Neural cell (in vitro differentiated cells): Measurements from ENCODE around the gene LCE1E. TPM values are rescaled to one million over a fixed set of nuclear protein-coding genes. Genes with fewer than 3 reads are reported as not detected.

ENCODE experiments used
- H2AFZ ChIP-seq: fragments of 200-600, 300-800 bp; sonication (generic), shearing (Covaris generic); 2 replicates; pipeline ENCODE4 v1.6.0; 2014; ENCODE audit warnings: low read depth, mild to moderate bottlenecking, antibody characterized with exemption, low read length, moderate library complexity
- H3F3A ChIP-seq: fragments of 200-600 bp; shearing (Covaris generic); 2 replicates; pipeline ENCODE4 v1.6.1; 2016; ENCODE audit warnings: mild to moderate bottlenecking, moderate library complexity, mixed read lengths, antibody characterized with exemption, low read length; ENCODE audit not compliant: insufficient read depth, poor library complexity, severe bottlenecking
- H3K27ac ChIP-seq: fragments of 200-600, 300-800 bp; sonication (generic), shearing (Covaris generic); 2 replicates; pipeline ENCODE4 v1.5.1; 2014; ENCODE audit warnings: mild to moderate bottlenecking, low read length, moderate library complexity
- H3K27me3 ChIP-seq: fragments of 300-800, 200-600 bp; sonication (generic), shearing (Covaris generic); 2 replicates; pipeline ENCODE4 v1.6.0; 2014; ENCODE audit warnings: mild to moderate bottlenecking, low read depth, low read length, moderate library complexity; ENCODE audit not compliant: insufficient read depth
- H3K36me3 ChIP-seq: fragments of 300-800, 200-600 bp; sonication (generic), shearing (Covaris generic); 2 replicates; pipeline ENCODE4 v1.5.1; 2014; ENCODE audit warnings: mild to moderate bottlenecking, antibody characterized with exemption, low read length, moderate library complexity; ENCODE audit not compliant: insufficient read depth
- H3K4me2 ChIP-seq: fragments of 300-800, 200-600 bp; sonication (generic), shearing (Covaris generic); 2 replicates; pipeline ENCODE4 v1.6.0; 2014; ENCODE audit warnings: mild to moderate bottlenecking, low read length
- H3K4me3 ChIP-seq: fragments of 300-800, 200-600 bp; sonication (generic), shearing (Covaris generic); 2 replicates; pipeline ENCODE4 v1.5.1; 2014; ENCODE audit warnings: mild to moderate bottlenecking, low read length, moderate library complexity
- H3K79me2 ChIP-seq: fragments of 200-600 bp; shearing (Covaris generic); replicated peaks from 2 replicates; pipeline ENCODE4 v1.6.0; 2014; ENCODE audit warnings: mild to moderate bottlenecking, low read length, moderate library complexity; ENCODE audit not compliant: insufficient read depth
- H3K9ac ChIP-seq: fragments of 300-800, 200-600 bp; sonication (generic), shearing (Covaris generic); 2 replicates; pipeline ENCODE4 v1.6.1; 2016; ENCODE audit warnings: mild to moderate bottlenecking, low read length, mixed read lengths
- H3K9me2 ChIP-seq: fragments of 200-600 bp; shearing (Covaris generic); 2 replicates; pipeline ENCODE4 v1.6.1; 2016; ENCODE audit warnings: mild to moderate bottlenecking, low read length, mixed read lengths; ENCODE audit not compliant: insufficient read depth
- H3K9me3 ChIP-seq: fragments of 200-600, 300-800 bp; sonication (generic), shearing (Covaris generic); 2 replicates; pipeline ENCODE4 v1.6.1; 2016; ENCODE audit warnings: mild to moderate bottlenecking, mixed run types, low read length, moderate library complexity, mixed read lengths
- H4K20me1 ChIP-seq: fragments of 200-600 bp; shearing (Covaris generic); 2 replicates; pipeline ENCODE4 v1.6.1; 2016; ENCODE audit warnings: mild to moderate bottlenecking, mixed run types; ENCODE audit not compliant: insufficient read depth
- EP300 ChIP-seq: fragments of 450-650 bp; conservative IDR thresholded peaks from 2 replicates; pipeline ENCODE4 v1.6.1; 2014; ENCODE audit warnings: antibody characterized with exemption, mild to moderate bottlenecking, moderate library complexity; ENCODE audit not compliant: poor library complexity, severe bottlenecking
- EZH2 ChIP-seq: fragments of 200-600, 300-800 bp; shearing (Covaris generic), sonication (generic); IDR thresholded peaks from 2 replicates; pipeline ENCODE4 v1.6.1; 2014; ENCODE audit warnings: antibody characterized with exemption, low read length, borderline replicate concordance, mild to moderate bottlenecking; ENCODE audit not compliant: insufficient read depth, poor library complexity, severe bottlenecking
- MXI1 ChIP-seq: fragments of 450-650 bp; conservative IDR thresholded peaks from 2 replicates; pipeline ENCODE4 v1.6.1; 2014; ENCODE audit warnings: antibody characterized with exemption, mild to moderate bottlenecking; ENCODE audit not compliant: poor library complexity, severe bottlenecking
- POLR2AphosphoS5 ChIP-seq: IDR thresholded peaks from 2 replicates; pipeline ENCODE4 v1.6.1; 2012
- RAD21 ChIP-seq: fragments of 450-650 bp; conservative IDR thresholded peaks from 2 replicates; pipeline ENCODE4 v1.6.1; 2014; ENCODE audit warnings: antibody characterized with exemption, mild to moderate bottlenecking, moderate library complexity
- SMC3 ChIP-seq: fragments of 450-650 bp; conservative IDR thresholded peaks from 2 replicates; pipeline ENCODE4 v1.6.1; 2014; ENCODE audit warnings: antibody characterized with exemption, mild to moderate bottlenecking, moderate library complexity; ENCODE audit not compliant: poor library complexity
- TAF1 ChIP-seq: IDR thresholded peaks from 2 replicates; pipeline ENCODE4 v1.6.1; 2012; ENCODE audit warnings: low read depth
- polyA plus RNA-seq: library from polyadenylated mRNA; depleted of rRNA; stranded (reverse); fragments of >200 nt; gene quantifications from 2 replicates; pipeline ENCODE4 v1.2.3, GENCODE V29; 2014
- TF ChIP-seq, protein P1 (sequence below): fragments of 450-650 bp; IDR thresholded peaks from 2 replicates; pipeline ENCODE4 v1.5.1; 2014; ENCODE audit warnings: antibody characterized with exemption, mild to moderate bottlenecking, moderate library complexity; ENCODE audit not compliant: poor library complexity, severe bottlenecking
- TF ChIP-seq, protein P2 (sequence below): IDR thresholded peaks from 2 replicates; pipeline ENCODE4 v1.6.1; 2012; ENCODE audit warnings: borderline replicate concordance

LCE1E gene
- polyA plus RNA-seq, 1 donor from 2014 or later: not detected

DNA sequence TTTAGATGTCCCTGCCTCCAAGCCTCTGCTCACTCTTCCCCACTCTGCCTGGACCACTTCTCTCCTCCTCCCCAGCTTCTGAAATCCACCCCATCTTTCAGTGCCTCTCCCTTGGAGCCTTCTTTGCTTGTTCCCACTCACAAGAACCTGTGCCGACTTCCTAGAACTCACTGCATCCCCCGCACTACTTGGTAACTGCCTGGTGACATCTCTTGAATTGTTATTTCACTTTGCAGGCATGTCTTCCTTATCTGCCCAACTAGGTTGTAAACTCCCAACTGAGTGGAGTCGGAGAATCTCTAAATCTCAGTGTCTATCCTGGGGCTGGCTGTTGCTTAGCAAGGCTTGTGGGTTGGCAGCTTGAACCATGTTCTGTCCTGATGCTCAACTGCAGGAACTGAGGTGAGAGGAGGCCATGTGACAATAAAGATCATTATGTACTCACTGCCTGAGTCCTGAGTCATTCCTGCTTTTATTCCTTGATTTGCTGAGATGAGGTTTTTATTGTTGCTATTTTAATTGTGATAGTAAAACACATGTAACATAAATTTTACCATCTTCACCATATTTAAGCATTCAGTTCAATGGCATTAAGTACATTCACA, 24.3 kb upstream of the LCE1E start:
- no peak overlapping the region for H3K27ac ChIP-seq
- no peak overlapping the region for H3K4me2 ChIP-seq
- no peak overlapping the region for H3K4me3 ChIP-seq
- H3K9me3 ChIP-seq: peaks cover 6% of the 10 kb centered on the region
- H3K79me2 ChIP-seq: no peaks in the 10 kb centered on the region
- no peaks in the 10 kb centered on the region for H4K20me1 ChIP-seq
- no peaks in the 10 kb centered on the region for H3K36me3 ChIP-seq
- no peak overlapping the region for H2AFZ ChIP-seq
- H3F3A ChIP-seq: no peaks in the 10 kb centered on the region
- TF ChIP-seq, protein P1, sequence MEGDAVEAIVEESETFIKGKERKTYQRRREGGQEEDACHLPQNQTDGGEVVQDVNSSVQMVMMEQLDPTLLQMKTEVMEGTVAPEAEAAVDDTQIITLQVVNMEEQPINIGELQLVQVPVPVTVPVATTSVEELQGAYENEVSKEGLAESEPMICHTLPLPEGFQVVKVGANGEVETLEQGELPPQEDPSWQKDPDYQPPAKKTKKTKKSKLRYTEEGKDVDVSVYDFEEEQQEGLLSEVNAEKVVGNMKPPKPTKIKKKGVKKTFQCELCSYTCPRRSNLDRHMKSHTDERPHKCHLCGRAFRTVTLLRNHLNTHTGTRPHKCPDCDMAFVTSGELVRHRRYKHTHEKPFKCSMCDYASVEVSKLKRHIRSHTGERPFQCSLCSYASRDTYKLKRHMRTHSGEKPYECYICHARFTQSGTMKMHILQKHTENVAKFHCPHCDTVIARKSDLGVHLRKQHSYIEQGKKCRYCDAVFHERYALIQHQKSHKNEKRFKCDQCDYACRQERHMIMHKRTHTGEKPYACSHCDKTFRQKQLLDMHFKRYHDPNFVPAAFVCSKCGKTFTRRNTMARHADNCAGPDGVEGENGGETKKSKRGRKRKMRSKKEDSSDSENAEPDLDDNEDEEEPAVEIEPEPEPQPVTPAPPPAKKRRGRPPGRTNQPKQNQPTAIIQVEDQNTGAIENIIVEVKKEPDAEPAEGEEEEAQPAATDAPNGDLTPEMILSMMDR: no peak
- TF ChIP-seq POLR2AphosphoS5 (no peak), EZH2 (no peak), MXI1 (no peak), RAD21 (no peak), SMC3 (no peak), EP300 (no peak)
- TF ChIP-seq, protein P2, sequence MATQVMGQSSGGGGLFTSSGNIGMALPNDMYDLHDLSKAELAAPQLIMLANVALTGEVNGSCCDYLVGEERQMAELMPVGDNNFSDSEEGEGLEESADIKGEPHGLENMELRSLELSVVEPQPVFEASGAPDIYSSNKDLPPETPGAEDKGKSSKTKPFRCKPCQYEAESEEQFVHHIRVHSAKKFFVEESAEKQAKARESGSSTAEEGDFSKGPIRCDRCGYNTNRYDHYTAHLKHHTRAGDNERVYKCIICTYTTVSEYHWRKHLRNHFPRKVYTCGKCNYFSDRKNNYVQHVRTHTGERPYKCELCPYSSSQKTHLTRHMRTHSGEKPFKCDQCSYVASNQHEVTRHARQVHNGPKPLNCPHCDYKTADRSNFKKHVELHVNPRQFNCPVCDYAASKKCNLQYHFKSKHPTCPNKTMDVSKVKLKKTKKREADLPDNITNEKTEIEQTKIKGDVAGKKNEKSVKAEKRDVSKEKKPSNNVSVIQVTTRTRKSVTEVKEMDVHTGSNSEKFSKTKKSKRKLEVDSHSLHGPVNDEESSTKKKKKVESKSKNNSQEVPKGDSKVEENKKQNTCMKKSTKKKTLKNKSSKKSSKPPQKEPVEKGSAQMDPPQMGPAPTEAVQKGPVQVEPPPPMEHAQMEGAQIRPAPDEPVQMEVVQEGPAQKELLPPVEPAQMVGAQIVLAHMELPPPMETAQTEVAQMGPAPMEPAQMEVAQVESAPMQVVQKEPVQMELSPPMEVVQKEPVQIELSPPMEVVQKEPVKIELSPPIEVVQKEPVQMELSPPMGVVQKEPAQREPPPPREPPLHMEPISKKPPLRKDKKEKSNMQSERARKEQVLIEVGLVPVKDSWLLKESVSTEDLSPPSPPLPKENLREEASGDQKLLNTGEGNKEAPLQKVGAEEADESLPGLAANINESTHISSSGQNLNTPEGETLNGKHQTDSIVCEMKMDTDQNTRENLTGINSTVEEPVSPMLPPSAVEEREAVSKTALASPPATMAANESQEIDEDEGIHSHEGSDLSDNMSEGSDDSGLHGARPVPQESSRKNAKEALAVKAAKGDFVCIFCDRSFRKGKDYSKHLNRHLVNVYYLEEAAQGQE: no peak
- H3K9ac ChIP-seq: no peak overlapping the region
- H3K9me2 ChIP-seq: no peaks in the 10 kb centered on the region
- H3K27me3 ChIP-seq: no peaks in the 10 kb centered on the region

DNA sequence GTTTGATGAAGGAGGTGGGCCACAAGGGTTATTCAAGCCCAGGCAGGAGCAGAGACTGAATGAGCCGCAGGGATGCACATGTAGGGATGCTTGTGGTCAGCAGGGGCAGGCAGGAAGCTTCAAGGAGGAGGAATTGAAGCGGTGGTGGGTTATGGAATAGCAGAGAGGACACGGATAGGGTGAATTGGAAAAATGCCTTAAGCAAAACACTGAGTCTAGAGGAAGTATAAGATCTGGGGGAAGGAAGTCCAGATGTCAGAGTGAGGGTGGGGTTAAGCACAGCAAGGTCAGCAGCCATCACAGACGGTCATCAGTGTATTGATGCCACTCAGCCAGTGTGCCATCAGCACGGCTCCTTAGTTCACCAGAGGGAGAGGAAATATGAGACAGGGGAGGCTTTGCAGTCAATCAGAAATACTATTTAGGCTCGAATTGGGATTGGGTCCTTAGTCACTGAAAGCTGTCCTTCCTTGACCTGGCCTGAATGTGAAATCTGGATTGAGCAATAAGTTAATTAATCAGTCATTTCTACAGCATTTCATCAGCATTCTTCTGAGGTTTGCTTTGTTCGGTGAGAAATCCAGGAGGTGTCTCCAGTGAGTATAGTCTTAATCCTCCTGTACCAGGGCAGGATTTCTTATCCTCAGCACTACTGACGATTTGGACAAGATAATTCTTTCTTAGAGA, 17.1 kb upstream of the LCE1E start:
- H3K9me3 ChIP-seq: peaks cover 3% of the 10 kb centered on the region
- no peak overlapping the region for H3K27ac ChIP-seq
- H3K27me3 ChIP-seq: no peaks in the 10 kb centered on the region
- no peaks in the 10 kb centered on the region for H3K9me2 ChIP-seq
- no peaks in the 10 kb centered on the region for H3F3A ChIP-seq
- H2AFZ ChIP-seq: no peak overlapping the region
- no peak overlapping the region for H3K4me3 ChIP-seq
- H3K79me2 ChIP-seq: no peaks in the 10 kb centered on the region
- TF ChIP-seq POLR2AphosphoS5: no peak
- no peak for TF ChIP-seq SMC3
- TF ChIP-seq TAF1: no peak
- TF ChIP-seq EZH2: no peak
- no peak for TF ChIP-seq MXI1
- TF ChIP-seq EP300: no peak
- TF ChIP-seq, protein P2: no peak
- TF ChIP-seq RAD21: no peak
- TF ChIP-seq, protein P1: no peak
- no peak overlapping the region for H3K9ac ChIP-seq
- H4K20me1 ChIP-seq: no peaks in the 10 kb centered on the region
- H3K4me2 ChIP-seq: no peak overlapping the region
- H3K36me3 ChIP-seq: no peaks in the 10 kb centered on the region
